MCF 10A (cell line): ENCODE measurements around the gene PELI1. TPM values are rescaled to one million over a fixed set of nuclear protein-coding genes. Genes with fewer than 3 reads are reported as not detected.

Source experiments
- BruUV-seq: library from RNA; stranded (reverse); fragments of 400-500 nt; replicated peaks from 2 replicates; lab custom pipeline; 2021; lab: Mats Ljungman, UMichigan
- CTCF ChIA-PET: fragments of 300-600 bp; sonication (Branson Sonifier 250); formaldehyde crosslinking; extraction: SDS; loops from one replicate; lab custom pipeline; 2021; ENCODE audit warnings: antibody characterized with exemption, inconsistent platforms; lab: Yijun Ruan, JAX
- POLR2A ChIA-PET: fragments of 300-600, 350-650 bp; sonication (Branson Sonifier 250); formaldehyde crosslinking; extraction: SDS; loops from one replicate; lab custom pipeline; 2020; ENCODE audit warnings: antibody characterized with exemption, inconsistent platforms; lab: Yijun Ruan, JAX
- DNase-seq: peaks from one replicate; pipeline ENCODE4 v3.0.0-alpha.2; 2018; ENCODE audit not compliant: unreplicated experiment
- H3K27ac Mint-ChIP-seq: one replicate; pipeline ENCODE4 v1.8.0; 2022; ENCODE audit warnings: mild to moderate bottlenecking, low read depth, mixed read lengths; ENCODE audit not compliant: unreplicated experiment
- H3K27me3 Mint-ChIP-seq: one replicate; pipeline ENCODE4 v1.8.0; 2022; ENCODE audit warnings: mixed read lengths; ENCODE audit not compliant: insufficient read depth, unreplicated experiment
- H3K36me3 Mint-ChIP-seq: one replicate; pipeline ENCODE4 v1.8.0; 2022; ENCODE audit warnings: mild to moderate bottlenecking, moderate library complexity, mixed read lengths; ENCODE audit not compliant: insufficient read depth, unreplicated experiment
- H3K4me1 Mint-ChIP-seq: one replicate; pipeline ENCODE4 v1.8.0; 2022; ENCODE audit warnings: mixed read lengths; ENCODE audit not compliant: insufficient read depth, unreplicated experiment
- H3K4me3 Mint-ChIP-seq: one replicate; pipeline ENCODE4 v1.8.0; 2022; ENCODE audit warnings: mild to moderate bottlenecking, moderate library complexity, mixed read lengths; ENCODE audit not compliant: unreplicated experiment
- H3K9me3 Mint-ChIP-seq: one replicate; pipeline ENCODE4 v1.8.0; 2022; ENCODE audit warnings: mixed read lengths; ENCODE audit not compliant: unreplicated experiment
- CTCF ChIP-seq: fragments of 200-600 bp; IDR thresholded peaks from one replicate; pipeline ENCODE4 v1.8.0; 2022; ENCODE audit warnings: antibody characterized with exemption, mild to moderate bottlenecking; ENCODE audit not compliant: unreplicated experiment
- intact Hi-C: fragments of 100-400 bp; cut with micrococcal nuclease; formaldehyde crosslinking; loops from 2 replicates; pipeline ENCODE4 v1.14.1; 2022
- total RNA-seq: library from RNA; stranded (reverse); gene quantifications from 2 replicates; pipeline ENCODE4 v1.2.3, GENCODE V29; 2022

PELI1 gene
- total RNA-seq, 1 experiment from 2014 or later = 16.3 TPM

GRCh38 chr2:64114912-64115277, 29.3 kb downstream of the PELI1 start:
- Mint-ChIP-seq H3K9me3 (no peaks in the 10 kb centered on the region), H3K36me3 (no peaks in the 10 kb centered on the region), H3K4me3 (no peak overlapping the region), H3K27me3 (no peaks in the 10 kb centered on the region), H3K27ac (peak overlapping the region; percentile 87), H3K4me1 (peaks cover 19% of the 10 kb centered on the region)
- no peak for DNase-seq
- CTCF ChIA-PET = interaction anchor here (0.6 to 1.3 kb wide), 2 partner anchors 16 to 215 kb away, joined by 3 read pairs; no protein-coding TSS in a partner anchor
- no TSS peak for BruUV-seq
- intact Hi-C loops = loop anchor here (10.0 kb wide), 1 partner anchor 50 kb away; no protein-coding TSS in a partner anchor
- no peak for TF ChIP-seq CTCF
- POLR2A ChIA-PET = interaction anchor here (0.6 to 1.3 kb wide), 3 partner anchors 12 to 28 kb away, joined by 3 to 4 read pairs (median 4); no protein-coding TSS in a partner anchor

- Mint-ChIP-seq H3K27me3 (no peaks in the 10 kb centered on the region), H3K4me3 (peak overlapping the region; percentile 35), H3K4me1 (peaks cover 16% of the 10 kb centered on the region), H3K27ac (peak overlapping the region; percentile 87), H3K9me3 (no peaks in the 10 kb centered on the region), H3K36me3 (peaks cover 2% of the 10 kb centered on the region)
- ChIA-PET POLR2A (interaction anchor here (0.6 to 1.3 kb wide), 6 partner anchors 9 to 51 kb away, joined by 3 to 4 read pairs (median 4); no protein-coding TSS in a partner anchor), CTCF (interaction anchor here (1.3 kb wide), 1 partner anchor 17 kb away, joined by 3 read pairs; no protein-coding TSS in a partner anchor)
- BruUV-seq = no TSS peak
- DNase-seq = peak; percentile 38
- intact Hi-C loops = loop anchor here (10.0 kb wide), 1 partner anchor 49 kb away; no protein-coding TSS in a partner anchor
- TF ChIP-seq CTCF = no peak
Measured at GRCh38 chr2:64114063-64114911, 29.9 kb downstream of the PELI1 start.

- no peaks in the 10 kb centered on the region for H3K9me3 Mint-ChIP-seq
- no TSS peak for BruUV-seq
- H3K4me3 Mint-ChIP-seq = no peak overlapping the region
- CTCF ChIA-PET = interaction anchor here (0.8 kb wide), 1 partner anchor 200 kb away, joined by 3 read pairs; no protein-coding TSS in a partner anchor
- TF ChIP-seq CTCF = no peak
- H3K4me1 Mint-ChIP-seq = peaks cover 20% of the 10 kb centered on the region
- H3K27me3 Mint-ChIP-seq = no peaks in the 10 kb centered on the region
- H3K27ac Mint-ChIP-seq = no peak overlapping the region
- intact Hi-C loops = loop anchor here (10.0 kb wide), 1 partner anchor 47 kb away; no protein-coding TSS in a partner anchor
- peaks cover 16% of the 10 kb centered on the region for H3K36me3 Mint-ChIP-seq
- no peak for DNase-seq
- POLR2A ChIA-PET = interaction anchor here (0.7 to 2.3 kb wide), 10 partner anchors 8 to 103 kb away, joined by 3 to 11 read pairs (median 4); no protein-coding TSS in a partner anchor
Measured at GRCh38 chr2:64112016-64112415, 32.2 kb downstream of the PELI1 start.

- no peak for TF ChIP-seq CTCF
- DNase-seq = no peak
- Mint-ChIP-seq H3K36me3 (peaks cover 18% of the 10 kb centered on the region), H3K27ac (no peak overlapping the region), H3K27me3 (no peaks in the 10 kb centered on the region), H3K4me1 (peaks cover 20% of the 10 kb centered on the region), H3K4me3 (no peak overlapping the region), H3K9me3 (no peaks in the 10 kb centered on the region)
- ChIA-PET CTCF (interaction anchor here (0.8 kb wide), 1 partner anchor 201 kb away, joined by 3 read pairs; no protein-coding TSS in a partner anchor), POLR2A (interaction anchor here (0.8 to 2.3 kb wide), 8 partner anchors 8 to 104 kb away, joined by 3 to 11 read pairs (median 4); no protein-coding TSS in a partner anchor)
- no TSS peak for BruUV-seq
- intact Hi-C loops = loop anchor here (10.0 kb wide), 1 partner anchor 47 kb away; no protein-coding TSS in a partner anchor
Measured at GRCh38 chr2:64111426-64111825, 32.8 kb downstream of the PELI1 start.
